ENCODE measurements around the gene RAB11FIP4.

DNA sequence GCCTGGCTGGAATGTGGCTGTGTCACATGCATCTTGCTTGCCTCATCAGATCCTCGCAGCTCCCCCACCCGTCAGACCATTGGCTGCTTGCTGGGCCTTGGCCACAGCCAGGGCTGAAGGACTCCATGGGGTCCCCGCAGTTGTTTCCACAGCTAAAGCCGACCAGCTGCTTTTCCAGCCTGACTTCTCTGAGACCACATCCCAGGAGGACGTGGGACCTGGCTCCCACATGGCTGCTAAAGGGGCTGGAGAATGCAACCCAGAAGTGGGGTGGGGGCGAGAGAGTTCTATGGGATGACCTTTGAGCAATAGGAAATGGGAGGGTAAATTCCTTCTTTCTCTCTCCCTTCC lies 193.8 kb downstream of the RAB11FIP4 start:
- TF ChIP-seq POLR2A (IDR thresholded peaks at IDR 0.05; ENCODE audit: low read depth, low read length): no peak
- no peak for TF ChIP-seq POLR2AphosphoS5 (IDR thresholded peaks at IDR 0.05; ENCODE audit: low read depth, low read length)
- no peak for TF ChIP-seq TAF1 (IDR thresholded peaks at IDR 0.05; ENCODE audit: borderline replicate concordance, low read depth, low read length)
